Measurements from ENCODE around the gene CNBD2.
"Not testable (repeated sequence)": the region's sequence is repeated elsewhere in the genome, so short reads cannot be mapped to it uniquely, and the experiment has no call there.

Gene CNBD2

DNA sequence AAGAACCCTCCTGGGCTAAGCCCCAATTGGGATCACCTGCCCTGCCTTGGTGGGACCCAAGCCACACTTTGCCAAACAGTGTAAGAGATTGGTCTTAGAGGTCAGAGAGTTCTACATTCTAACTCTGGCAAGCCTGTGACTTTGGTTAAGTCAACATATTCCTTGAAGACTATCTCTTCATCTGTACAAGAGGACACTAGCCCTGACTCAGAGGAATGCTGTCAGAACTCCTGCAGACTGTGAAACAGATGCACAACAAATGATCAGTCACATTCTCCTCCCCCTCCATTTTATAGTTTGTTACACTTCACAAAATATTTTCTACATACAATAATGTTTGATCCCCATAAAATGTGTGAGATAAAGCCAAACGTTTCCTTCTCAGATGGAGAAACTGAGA lies 94.4 kb downstream of the CNBD2 start:
- DNase-seq: no peak

DNA sequence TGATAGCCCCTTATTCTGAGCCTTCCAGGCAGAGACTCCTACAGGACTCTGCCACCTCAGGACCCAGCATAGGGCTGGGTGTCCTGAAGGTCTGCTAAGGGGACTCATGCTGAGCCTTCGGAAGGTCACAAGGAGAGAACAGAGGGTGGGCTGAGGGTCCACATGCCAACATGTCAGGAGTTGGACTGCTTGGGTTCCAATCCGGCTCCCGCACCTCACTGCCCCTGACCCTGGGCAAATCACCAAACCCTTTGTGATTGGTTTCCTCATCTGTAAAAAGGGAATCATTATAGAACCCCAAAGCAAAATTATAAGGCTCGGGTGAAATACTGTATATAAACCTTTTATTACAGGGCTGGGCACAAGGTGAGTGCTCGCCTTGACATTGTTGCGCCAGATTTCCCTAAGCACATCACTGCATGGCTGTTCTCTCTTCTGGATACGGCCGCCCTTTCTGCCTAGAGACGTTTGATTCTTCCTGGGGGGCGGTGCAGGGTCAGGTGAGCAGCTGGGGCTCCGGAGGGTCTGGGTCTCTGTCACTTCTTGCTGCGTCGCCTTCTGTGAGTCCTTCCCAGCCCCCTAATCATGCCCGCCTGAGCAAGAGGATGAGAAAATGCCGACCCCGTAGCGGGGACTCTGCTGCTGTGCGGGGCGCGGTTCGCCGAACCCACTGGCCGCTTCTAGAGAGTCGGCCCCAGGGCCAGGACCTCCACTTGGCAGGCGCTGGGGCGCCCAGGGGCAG lies 95.7 kb downstream of the CNBD2 start:
- DNase-seq: no peak

DNA sequence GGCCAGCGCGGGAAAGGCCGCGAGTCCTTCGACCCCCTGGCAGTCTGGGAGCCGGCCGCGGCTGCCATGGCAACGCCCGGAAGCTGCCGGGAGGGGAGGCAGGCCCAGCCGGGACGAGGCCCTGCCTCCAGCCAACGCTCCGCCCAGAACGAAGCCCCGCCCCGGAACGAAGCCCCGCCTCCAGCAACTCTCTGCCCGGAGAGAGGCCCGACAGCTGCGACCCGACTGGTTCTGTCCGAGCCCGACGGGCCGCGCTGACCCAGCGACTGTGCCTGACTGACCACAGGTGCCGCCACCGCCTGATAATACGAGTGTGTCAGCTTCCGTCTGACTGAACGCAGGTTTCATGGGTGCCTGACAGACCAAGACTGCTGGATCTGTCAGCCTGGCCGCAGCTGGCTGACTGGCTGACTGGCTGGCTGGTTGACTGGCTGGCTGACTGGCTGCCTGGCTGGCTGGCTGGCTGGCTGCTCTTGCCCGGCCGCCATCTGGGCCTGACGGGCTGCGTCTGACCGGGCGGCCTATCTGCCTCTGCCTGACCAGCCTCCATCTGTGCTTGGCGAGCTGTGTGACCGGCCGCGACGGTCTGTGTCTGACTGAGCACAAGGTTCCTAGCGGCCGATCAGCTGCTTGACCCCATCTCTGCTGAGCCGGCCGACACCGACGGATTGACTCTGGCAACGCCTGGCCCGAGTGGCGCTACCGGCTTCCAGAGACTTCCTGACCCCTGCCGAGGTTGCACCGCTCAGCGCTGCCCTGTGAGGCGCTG lies 96.5 kb downstream of the CNBD2 start:
- peak; percentile 98 for DNase-seq

DNA sequence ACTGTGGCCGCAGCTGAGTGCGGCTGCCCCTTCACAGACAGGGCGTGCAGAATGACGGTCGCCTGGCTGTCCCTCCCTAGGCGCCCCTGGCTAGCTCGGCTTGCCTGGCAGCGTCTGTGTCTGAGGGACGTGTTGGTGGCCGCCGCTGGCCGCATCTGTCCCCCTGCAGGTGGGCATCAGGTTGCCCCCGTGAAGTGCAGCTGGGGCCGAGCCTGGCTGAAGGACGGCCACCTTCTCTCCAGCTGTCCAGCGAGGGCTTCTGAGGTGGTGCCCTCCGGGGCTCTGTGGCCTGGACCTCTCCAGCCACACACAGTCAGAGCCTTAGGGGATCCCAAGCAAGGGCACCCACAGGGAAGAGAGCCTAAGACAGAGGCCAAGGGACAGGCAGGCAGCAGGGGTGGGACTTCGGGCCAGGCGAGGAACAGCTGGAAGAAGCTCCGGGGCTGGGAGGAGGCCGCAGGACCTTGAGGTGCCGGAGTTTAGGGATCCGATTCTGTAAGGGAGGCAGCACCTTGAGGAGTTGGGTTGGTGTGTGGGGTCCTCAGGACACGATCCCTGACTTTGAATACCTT lies 97.1 kb downstream of the CNBD2 start:
- DNase-seq: no peak

DNA sequence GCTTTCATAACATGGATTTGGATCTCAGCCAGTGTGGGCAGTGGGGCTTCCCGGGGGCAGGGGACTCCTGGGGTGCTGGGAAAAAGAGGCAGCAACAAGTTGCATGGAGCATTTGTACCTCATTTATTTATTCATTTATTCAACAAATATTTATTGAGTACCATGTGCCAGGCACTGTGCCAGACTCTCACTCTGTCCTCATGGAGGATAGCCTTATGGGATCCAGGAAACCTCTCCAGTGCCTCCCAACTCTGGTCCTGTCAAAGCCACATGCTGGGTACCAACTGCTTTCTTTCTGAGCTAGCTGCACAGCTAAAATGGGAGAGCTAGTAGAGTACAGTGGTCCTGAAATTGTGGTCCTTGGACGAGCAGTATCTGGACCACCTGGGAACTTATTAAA lies 98.4 kb downstream of the CNBD2 start:
- DNase-seq: no peak

DNA sequence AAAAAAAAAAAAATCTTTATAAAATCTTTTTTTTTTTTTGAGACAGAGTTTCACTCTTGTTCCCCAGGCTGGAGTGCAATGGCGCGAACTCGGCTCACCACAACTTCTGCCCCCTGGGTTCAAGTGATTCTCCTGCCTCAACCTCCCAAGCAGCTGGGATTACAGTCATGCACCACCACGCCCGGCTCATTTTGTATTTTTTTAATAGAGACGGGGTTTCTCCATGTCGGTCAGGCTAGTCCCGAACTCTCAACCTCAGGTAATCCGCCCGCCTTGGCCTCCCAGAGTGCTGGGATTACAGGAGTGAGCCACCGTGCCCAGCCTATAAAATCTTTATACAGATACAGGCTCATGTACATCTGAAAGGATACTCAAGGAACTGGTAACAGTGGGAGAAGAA lies 100.1 kb downstream of the CNBD2 start:
- not testable (repeated sequence) for DNase-seq

DNA sequence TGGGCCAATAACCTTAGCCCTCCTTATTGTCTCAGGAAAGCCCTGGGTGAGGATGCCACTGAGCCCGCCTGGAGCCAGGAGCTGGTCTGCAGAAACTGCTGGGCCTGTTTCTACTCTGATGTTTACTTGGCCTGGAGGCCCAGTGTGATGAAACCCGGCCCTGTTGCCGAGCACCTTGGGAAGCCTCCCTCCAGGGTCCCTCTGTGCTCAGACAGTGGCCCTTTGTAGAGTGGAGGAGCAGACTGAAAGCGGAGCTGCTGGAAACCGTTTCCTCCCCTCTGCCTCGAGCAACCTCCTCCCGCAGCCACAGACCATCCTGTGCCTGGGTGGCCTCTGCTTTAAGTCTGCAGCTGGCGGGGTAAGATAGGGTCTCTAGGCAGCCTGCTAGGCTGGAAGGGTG lies 102.1 kb downstream of the CNBD2 start:
- DNase-seq: no peak

DNA sequence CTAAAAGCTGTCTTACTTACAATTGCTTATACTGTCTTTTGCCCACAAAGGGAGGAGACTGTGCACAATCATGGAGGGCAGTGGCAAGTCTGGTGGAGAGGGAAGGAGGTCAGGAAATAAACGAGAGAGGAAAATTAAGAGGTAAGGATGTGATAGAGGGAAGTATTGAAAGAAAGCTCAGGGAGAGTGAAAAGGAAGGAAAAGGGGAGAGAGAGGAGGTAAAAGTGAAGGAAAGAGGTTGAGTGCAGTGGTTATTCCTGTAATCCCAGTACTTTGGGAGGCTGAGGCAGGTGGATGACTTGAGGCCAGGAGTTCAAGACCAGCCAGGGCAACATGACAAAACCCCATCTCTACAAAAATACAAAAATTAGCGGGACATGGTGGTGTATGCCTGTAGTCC lies 103.5 kb downstream of the CNBD2 start:
- no peak for DNase-seq

DNA sequence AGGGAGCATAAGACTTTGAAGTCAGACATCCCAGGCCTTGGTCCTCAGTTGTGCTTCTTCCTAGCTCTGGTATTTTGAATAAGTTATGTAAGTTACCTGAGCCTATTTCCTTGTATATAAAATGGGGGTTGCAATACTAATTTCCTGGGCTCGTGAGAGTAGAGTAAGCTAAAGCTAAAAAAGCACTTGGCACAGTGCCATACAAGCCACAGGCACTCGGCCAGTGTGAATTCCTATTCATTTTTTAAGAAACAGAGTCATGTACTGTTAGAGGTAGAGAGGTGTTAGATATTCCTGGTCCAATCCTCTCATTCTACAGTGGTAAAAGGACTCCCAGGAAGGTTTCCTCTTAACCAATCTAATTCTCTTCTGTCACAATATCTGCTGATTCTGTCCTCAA lies 106.6 kb downstream of the CNBD2 start:
- no peak for DNase-seq

DNA sequence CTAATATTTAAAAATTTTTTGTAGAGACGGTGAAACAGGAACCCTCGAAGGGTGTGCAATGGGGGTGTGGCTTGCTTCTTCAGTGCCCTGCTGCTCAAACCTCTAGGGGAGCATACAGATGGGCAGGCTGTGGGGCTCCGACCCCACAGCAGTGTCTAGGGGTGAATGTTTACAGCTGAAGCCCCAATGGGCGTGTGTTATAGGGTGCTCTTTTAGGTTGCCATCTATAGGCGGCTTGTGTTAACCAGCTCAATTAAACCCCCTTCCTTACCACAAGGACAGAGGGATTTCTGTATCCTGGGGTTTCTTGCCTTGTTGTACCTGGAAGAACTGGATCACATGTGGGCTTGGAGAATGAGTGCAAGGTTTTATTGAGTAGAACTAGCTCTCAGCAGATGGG lies 109.4 kb downstream of the CNBD2 start:
- not testable (repeated sequence) for DNase-seq

DNA sequence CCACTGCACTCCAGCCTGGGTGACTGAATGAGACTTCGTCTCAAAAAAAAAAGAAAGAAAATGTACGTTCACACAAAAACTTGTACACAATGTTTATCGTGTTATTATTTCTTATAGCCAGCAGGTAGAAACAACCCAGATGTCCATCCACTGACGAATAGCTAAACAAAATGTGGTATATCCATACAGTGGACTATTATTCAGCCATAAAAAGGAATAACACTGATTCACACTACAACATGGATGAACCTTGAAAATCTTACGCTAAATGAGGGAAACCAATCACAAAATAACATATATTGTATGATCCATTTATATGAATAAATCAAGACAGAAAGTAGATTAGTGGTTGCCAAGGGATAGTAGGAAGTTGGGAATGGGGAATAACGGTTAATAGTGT lies 111.1 kb downstream of the CNBD2 start:
- no peak for DNase-seq

DNA sequence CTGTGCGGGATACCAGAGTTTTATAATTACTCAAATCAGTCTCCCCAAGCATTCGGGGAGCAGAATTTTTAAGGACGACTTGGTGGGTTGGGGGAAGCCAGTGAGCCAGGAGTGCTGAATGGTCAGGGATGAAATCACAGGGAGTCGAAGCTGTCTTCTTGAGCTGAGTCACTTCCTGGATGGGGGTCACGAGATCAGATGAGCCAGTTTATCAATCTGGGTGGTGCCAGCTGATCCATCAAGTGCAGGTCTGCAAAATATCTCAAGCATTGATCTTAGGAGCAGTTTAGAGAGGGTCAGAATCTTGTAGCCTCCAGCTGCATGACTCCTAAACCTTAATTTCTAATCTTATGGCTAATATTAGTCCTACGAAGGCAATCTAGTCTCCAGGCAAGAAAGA lies 111.6 kb downstream of the CNBD2 start:
- not testable (repeated sequence) for DNase-seq

Data from right kidney (tissue), 1 donor.